Keratinocyte (primary cell): ENCODE results near the gene PARD6G.

ENCODE experiments used
- EZH2 ChIP-seq: IDR thresholded peaks from one replicate; pipeline ENCODE4 v1.6.1; 2012; ENCODE audit warnings: inconsistent platforms, mild to moderate bottlenecking, low read length, moderate library complexity
- TF ChIP-seq, protein P1 (sequence below), 3 experiments: IDR thresholded peaks in 1 of 3; conservative IDR thresholded peaks in 1 of 3; optimal IDR thresholded peaks in 1 of 3; 2 replicates in 2 of 3; 3 replicates in 1 of 3; pipeline versions ENCODE3 to v1.5.1; 2011; ENCODE audit warnings: low read length in 3 of 3, mild to moderate bottlenecking in 3 of 3, moderate library complexity in 2 of 3, control low read depth in 1 of 3, inconsistent platforms in 1 of 3; ENCODE audit not compliant: insufficient read depth in 2 of 3; ENCODE audit errors: extremely low read depth in 1 of 3

DNA sequence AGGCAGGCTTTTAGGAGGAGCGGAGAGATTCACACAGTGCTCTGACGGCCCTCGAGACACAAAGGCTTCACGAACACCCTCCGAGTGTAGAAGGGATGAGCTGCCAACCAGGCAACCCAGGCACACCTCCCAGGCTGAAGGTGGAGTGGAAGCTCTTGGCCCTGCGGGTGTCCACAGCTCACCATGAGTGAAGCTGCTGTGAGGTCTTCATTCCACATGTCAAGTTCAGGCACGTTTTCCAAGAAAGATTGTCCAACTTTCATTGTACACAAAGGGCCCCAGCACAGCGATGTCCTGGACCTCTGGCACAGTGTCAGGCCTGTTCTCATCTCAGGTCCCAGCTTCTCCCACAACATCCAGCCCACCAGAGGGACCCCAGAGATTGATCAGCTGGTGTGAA is 13.4 kb downstream of the PARD6G start:
- TF ChIP-seq, protein P1, sequence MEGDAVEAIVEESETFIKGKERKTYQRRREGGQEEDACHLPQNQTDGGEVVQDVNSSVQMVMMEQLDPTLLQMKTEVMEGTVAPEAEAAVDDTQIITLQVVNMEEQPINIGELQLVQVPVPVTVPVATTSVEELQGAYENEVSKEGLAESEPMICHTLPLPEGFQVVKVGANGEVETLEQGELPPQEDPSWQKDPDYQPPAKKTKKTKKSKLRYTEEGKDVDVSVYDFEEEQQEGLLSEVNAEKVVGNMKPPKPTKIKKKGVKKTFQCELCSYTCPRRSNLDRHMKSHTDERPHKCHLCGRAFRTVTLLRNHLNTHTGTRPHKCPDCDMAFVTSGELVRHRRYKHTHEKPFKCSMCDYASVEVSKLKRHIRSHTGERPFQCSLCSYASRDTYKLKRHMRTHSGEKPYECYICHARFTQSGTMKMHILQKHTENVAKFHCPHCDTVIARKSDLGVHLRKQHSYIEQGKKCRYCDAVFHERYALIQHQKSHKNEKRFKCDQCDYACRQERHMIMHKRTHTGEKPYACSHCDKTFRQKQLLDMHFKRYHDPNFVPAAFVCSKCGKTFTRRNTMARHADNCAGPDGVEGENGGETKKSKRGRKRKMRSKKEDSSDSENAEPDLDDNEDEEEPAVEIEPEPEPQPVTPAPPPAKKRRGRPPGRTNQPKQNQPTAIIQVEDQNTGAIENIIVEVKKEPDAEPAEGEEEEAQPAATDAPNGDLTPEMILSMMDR (optimal IDR thresholded peaks at IDR 0.05 in 1 of 3, IDR thresholded peaks at IDR 0.05 in 1 of 3, conservative IDR thresholded peaks at IDR 0.05 in 1 of 3; ENCODE audit: extremely low read depth in 1 of 3, insufficient read depth in 2 of 3, low read length in 3 of 3) = no peak
- no peak for TF ChIP-seq EZH2
